GM19452 (cell line): Measurements from ENCODE around the gene SORCS1.

Source experiments
- ATAC-seq: cut with Tn5 transposase; IDR thresholded peaks from one replicate; pipeline ENCODE4 v1.9.1; 2021; ENCODE audit not compliant: unreplicated experiment

The SORCS1 gene

GRCh38 chr10:106614293-106614692, 550.2 kb downstream of the SORCS1 start:
- no peak for ATAC-seq

- no peak for ATAC-seq
Measured at GRCh38 chr10:106612381-106612780, 552.1 kb downstream of the SORCS1 start.

- ATAC-seq = no peak
Measured at GRCh38 chr10:106609470-106610266, 554.8 kb downstream of the SORCS1 start.

GRCh38 chr10:106608066-106608465, 556.4 kb downstream of the SORCS1 start:
- no peak for ATAC-seq

GRCh38 chr10:106595281-106595680, 569.2 kb downstream of the SORCS1 start:
- ATAC-seq = no peak

GRCh38 chr10:106593876-106594275, 570.6 kb downstream of the SORCS1 start:
- ATAC-seq = no peak

GRCh38 chr10:106592396-106592795, 572.1 kb downstream of the SORCS1 start:
- no peak for ATAC-seq

- no peak for ATAC-seq
Measured at GRCh38 chr10:106582291-106582690, 582.2 kb downstream of the SORCS1 start.

GRCh38 chr10:106577756-106578155, 586.8 kb downstream of the SORCS1 start:
- ATAC-seq = no peak

- no peak for ATAC-seq
Measured at GRCh38 chr10:106577266-106577665, 587.2 kb downstream of the SORCS1 start.

GRCh38 chr10:106576534-106576933, 588.0 kb downstream of the SORCS1 start:
- ATAC-seq = peak; percentile 70

GRCh38 chr10:106573106-106573505, 591.4 kb downstream of the SORCS1 start:
- no peak for ATAC-seq

GRCh38 chr10:106571192-106571946, 593.1 kb downstream of the SORCS1 start:
- no peak for ATAC-seq

- ATAC-seq = no peak
Measured at GRCh38 chr10:106570268-106570667, 594.2 kb downstream of the SORCS1 start.

GRCh38 chr10:106567629-106568028, 596.9 kb downstream of the SORCS1 start:
- no peak for ATAC-seq

- no peak for ATAC-seq
Measured at GRCh38 chr10:106566873-106567272, 597.6 kb downstream of the SORCS1 start.

GRCh38 chr10:106565546-106565945, 599.0 kb downstream of the SORCS1 start:
- no peak for ATAC-seq

GRCh38 chr10:106563384-106563783, 601.1 kb downstream of the SORCS1 start:
- no peak for ATAC-seq

GRCh38 chr10:106560925-106561640, 603.4 kb downstream of the SORCS1 start:
- ATAC-seq = no peak

GRCh38 chr10:106559442-106559841, 605.1 kb downstream of the SORCS1 start:
- no peak for ATAC-seq

GRCh38 chr10:106557951-106558733, 606.4 kb downstream of the SORCS1 start:
- no peak for ATAC-seq
